EH (cell line): ENCODE results near the gene KRT86.
"Not testable (repeated sequence)": the region's sequence is repeated elsewhere in the genome, so short reads cannot be mapped to it uniquely, and the experiment has no call there.

Experiments used
- DNase-seq: peaks from one replicate; pipeline ENCODE4 v3.0.0-alpha.2; 2015; ENCODE audit warnings: low read depth

KRT86 gene

GRCh38 chr12:52294803-52295202, 20.4 kb downstream of the KRT86 start:
- DNase-seq: no peak

- DNase-seq: no peak
These were observed 21.2 kb downstream of the KRT86 start for GRCh38 chr12:52295663-52296062.

- DNase-seq: no peak
These were observed 22.2 kb downstream of the KRT86 start for GRCh38 chr12:52296572-52297215.

GRCh38 chr12:52298677-52299190, 24.3 kb downstream of the KRT86 start:
- DNase-seq: no peak

- DNase-seq: peak; percentile 51
These were observed 26.6 kb downstream of the KRT86 start for GRCh38 chr12:52300796-52301691.

- not testable (repeated sequence) for DNase-seq
These were observed 27.3 kb downstream of the KRT86 start for GRCh38 chr12:52301721-52302120.

GRCh38 chr12:52302242-52302914, 27.9 kb downstream of the KRT86 start:
- not testable (repeated sequence) for DNase-seq

- peak; percentile 40 for DNase-seq
These were observed 30.5 kb downstream of the KRT86 start for GRCh38 chr12:52304941-52305411.

- DNase-seq: no peak
These were observed 31.7 kb downstream of the KRT86 start for GRCh38 chr12:52305921-52306705.

- no peak for DNase-seq
These were observed 32.3 kb downstream of the KRT86 start for GRCh38 chr12:52306731-52307130.

GRCh38 chr12:52307836-52308805, 33.7 kb downstream of the KRT86 start:
- DNase-seq: peak; percentile 61

GRCh38 chr12:52308806-52309425, 34.5 kb downstream of the KRT86 start:
- DNase-seq: no peak

GRCh38 chr12:52310622-52311284, 36.3 kb downstream of the KRT86 start:
- peak; percentile 62 for DNase-seq

GRCh38 chr12:52311285-52311648, 36.8 kb downstream of the KRT86 start:
- peak; percentile 58 for DNase-seq

GRCh38 chr12:52312086-52312485, 37.6 kb downstream of the KRT86 start:
- no peak for DNase-seq

- no peak for DNase-seq
These were observed 39.0 kb downstream of the KRT86 start for GRCh38 chr12:52313461-52313860.

GRCh38 chr12:52313926-52314325, 39.5 kb downstream of the KRT86 start:
- no peak for DNase-seq

- no peak for DNase-seq
These were observed 40.1 kb downstream of the KRT86 start for GRCh38 chr12:52314511-52314910.

GRCh38 chr12:52315721-52316120, 41.3 kb downstream of the KRT86 start:
- not testable (repeated sequence) for DNase-seq
